ENCODE results near the gene ST3GAL4.
"Not testable (repeated sequence)": the region's sequence is repeated elsewhere in the genome, so short reads cannot be mapped to it uniquely, and the experiment has no call there.

ST3GAL4 gene

DNA sequence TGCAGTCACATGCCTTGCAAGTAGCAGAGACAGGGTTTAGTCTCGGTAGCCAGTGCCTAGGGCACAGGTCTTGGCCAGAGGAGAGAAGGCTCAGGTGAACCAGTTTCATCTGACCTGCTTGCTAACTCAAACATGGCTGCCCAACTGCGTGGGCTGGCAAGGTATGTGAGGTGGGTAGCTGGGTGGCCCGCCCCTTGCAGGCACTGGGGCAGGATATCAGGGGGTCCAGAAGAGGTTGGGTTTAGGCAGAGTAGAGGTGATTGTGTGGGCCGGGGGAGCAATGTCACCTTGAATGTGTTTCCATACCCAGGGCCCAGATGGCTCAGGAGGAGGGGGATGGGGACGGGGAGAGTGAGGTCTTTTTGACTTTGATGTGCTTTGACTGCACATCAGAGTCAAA lies 37.7 kb downstream of the ST3GAL4 start:
- no peak for DNase-seq (ENCODE audit: low read depth)
- TF ChIP-seq, protein P1, sequence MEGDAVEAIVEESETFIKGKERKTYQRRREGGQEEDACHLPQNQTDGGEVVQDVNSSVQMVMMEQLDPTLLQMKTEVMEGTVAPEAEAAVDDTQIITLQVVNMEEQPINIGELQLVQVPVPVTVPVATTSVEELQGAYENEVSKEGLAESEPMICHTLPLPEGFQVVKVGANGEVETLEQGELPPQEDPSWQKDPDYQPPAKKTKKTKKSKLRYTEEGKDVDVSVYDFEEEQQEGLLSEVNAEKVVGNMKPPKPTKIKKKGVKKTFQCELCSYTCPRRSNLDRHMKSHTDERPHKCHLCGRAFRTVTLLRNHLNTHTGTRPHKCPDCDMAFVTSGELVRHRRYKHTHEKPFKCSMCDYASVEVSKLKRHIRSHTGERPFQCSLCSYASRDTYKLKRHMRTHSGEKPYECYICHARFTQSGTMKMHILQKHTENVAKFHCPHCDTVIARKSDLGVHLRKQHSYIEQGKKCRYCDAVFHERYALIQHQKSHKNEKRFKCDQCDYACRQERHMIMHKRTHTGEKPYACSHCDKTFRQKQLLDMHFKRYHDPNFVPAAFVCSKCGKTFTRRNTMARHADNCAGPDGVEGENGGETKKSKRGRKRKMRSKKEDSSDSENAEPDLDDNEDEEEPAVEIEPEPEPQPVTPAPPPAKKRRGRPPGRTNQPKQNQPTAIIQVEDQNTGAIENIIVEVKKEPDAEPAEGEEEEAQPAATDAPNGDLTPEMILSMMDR (IDR thresholded peaks at IDR 0.05; ENCODE audit: control insufficient read depth, extremely low read depth, insufficient read depth) = no peak
- no peak overlapping the region for H3K4me3 ChIP-seq (ENCODE audit: low read depth, low read length)

DNA sequence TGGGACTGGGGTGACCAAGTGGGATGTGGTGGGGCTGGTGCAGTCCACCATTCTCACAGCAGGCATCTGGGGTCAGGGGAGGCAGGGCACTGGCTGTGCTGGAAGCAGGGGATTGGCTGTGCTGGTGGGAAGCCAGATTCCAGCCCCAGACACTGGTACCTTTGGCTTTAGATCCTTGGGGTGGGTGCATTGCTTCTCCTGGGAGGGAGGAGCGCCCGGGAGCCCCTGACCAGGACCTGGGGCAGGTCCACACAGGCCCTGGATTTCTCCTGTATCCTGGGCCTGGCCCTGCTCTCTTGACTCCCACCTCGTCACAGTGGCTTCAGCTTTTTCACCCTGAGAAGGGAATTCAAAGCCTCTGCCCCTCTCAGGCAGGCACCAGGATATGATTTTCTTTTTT lies 38.5 kb downstream of the ST3GAL4 start:
- no peak overlapping the region for H3K4me3 ChIP-seq (ENCODE audit: low read depth, low read length)
- TF ChIP-seq, protein P1 (IDR thresholded peaks at IDR 0.05; ENCODE audit: control insufficient read depth, extremely low read depth, insufficient read depth) = no peak
- no peak for DNase-seq (ENCODE audit: low read depth)

DNA sequence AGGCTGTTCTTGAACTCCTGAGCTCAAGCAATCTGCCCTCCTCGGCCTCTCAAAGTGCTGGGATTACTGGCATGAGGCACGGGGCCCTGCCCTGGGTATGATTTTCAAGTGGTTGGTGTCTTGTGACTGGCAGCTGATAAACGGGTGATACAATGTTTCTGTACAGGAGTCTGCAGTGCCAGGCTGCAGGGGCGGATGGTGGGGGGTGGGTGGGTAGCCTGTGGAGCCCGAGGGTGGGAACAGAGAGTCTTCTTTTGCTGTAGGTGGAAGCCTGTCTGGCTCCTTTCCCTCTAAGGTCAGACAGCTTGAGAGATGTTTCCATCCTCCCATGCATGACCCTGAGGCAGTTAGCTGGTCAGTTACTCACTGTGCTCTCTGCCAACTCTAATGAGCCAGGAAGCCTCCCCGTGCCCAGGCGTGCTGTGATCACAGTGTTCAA lies 39.2 kb downstream of the ST3GAL4 start:
- DNase-seq (ENCODE audit: low read depth) = not testable (repeated sequence)

DNA sequence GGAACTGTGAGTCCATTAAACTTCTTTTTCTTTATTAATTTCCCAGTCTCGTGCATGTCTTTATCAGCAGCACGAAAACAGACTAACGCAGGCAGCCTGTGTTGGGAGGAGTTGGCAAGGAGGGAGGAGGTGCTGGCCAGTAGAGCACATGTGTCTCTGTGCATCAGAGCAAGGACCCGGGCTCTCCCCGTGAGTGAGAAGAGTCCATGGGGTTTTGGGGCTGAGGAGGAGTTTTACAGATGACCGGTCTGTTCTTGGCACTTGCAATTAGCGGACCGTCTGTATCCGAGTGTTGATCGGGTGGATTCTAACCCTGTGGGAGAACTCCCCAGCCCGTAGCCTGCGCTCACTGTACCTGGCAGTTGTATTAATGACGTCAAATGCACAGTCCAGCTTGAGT lies 40.3 kb downstream of the ST3GAL4 start:
- DNase-seq (ENCODE audit: low read depth); H3K4me3 ChIP-seq (ENCODE audit: low read depth, low read length): not testable (repeated sequence)

More for the DNA sequence above, 39.2 kb downstream of the ST3GAL4 start:
- H3K4me3 ChIP-seq (ENCODE audit: low read depth, low read length) = not testable (repeated sequence)

DNA sequence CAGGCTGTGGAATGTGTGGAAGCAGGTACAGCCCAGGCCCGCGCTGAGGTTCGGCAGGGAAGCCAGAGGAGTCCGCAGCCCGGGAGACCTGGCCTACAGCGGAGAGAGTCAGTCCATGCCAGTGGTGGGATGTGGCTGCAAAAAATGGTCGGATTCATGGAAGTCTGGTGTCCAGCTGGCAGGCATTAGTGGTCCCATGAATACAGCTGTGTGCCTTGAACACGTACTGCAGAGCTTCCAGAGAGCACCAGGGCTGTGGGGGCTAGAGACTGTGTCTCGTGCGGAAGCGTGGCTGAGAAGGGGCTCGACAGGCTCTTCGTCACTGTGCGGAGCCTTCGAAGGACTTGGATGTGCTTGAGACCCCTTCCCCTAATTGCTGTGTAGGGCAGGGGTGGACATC lies 40.8 kb downstream of the ST3GAL4 start:
- not testable (repeated sequence) for H3K4me3 ChIP-seq (ENCODE audit: low read depth, low read length); DNase-seq (ENCODE audit: low read depth)

DNA sequence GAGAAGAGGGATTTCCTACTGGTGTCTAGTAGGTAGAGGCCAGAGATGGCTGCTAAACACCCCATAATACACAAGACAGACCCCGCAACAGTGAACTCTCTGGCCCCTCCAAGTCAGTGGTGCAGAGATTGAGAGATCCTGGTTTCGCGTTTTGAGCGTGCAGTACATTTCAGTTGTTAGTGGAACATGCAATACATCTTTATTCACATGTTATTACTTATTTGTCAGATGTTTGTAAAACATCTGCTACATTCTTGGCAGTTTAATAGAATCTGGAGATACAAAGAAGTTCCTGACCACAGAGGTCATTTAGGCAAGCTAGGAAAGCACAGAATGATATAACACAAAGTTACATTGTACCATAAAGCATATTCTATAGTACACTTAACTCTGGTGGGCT lies 41.5 kb downstream of the ST3GAL4 start:
- H3K4me3 ChIP-seq (ENCODE audit: low read depth, low read length) = no peak overlapping the region
- no peak for DNase-seq (ENCODE audit: low read depth)
- TF ChIP-seq, protein P1 (IDR thresholded peaks at IDR 0.05; ENCODE audit: control insufficient read depth, extremely low read depth, insufficient read depth) = no peak

DNA sequence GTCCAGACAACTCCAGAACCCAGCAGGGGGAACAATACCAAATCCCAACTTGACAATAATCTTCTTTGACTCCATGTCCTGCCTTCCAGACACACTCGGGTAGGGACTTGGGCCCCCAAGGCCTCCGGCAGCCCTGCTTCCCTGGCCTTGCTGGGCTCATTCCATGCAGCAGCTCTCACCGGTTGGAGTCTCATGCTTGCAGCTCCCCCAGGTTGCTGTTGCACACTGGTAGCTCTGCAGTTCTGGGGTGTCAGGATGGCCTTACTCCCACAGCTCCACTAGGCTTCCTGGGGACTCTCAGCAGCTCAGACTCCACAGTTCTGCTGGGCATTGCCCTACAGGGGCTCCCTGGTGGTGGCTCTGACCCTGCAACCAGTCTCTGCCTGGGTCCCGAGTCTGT lies 42.8 kb downstream of the ST3GAL4 start:
- no peak overlapping the region for H3K4me3 ChIP-seq (ENCODE audit: low read depth, low read length)
- no peak for DNase-seq (ENCODE audit: low read depth)
- TF ChIP-seq, protein P1 (IDR thresholded peaks at IDR 0.05; ENCODE audit: control insufficient read depth, extremely low read depth, insufficient read depth) = no peak

DNA sequence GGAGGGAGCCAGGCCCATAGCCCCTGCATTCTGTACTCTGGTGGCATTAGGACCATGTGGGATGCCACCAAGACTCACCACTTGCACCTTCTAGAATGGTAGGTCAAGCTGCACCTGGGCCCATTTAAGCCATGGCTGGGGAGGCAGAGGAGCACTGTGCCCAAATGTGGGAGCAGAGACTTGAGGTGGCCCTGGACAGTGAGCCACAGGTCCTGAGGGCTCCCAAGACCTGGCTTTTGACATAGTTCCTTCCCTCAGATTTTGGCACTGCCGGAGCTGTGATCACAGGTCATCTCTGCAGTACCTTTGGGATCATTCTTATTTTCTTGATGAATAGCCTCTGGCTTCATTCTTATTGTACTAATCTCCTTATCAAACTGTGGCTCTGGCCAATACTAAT lies 43.2 kb downstream of the ST3GAL4 start:
- TF ChIP-seq, protein P1 (IDR thresholded peaks at IDR 0.05; ENCODE audit: control insufficient read depth, extremely low read depth, insufficient read depth) = no peak
- H3K4me3 ChIP-seq (ENCODE audit: low read depth, low read length) = no peak overlapping the region
- DNase-seq (ENCODE audit: low read depth) = no peak

DNA sequence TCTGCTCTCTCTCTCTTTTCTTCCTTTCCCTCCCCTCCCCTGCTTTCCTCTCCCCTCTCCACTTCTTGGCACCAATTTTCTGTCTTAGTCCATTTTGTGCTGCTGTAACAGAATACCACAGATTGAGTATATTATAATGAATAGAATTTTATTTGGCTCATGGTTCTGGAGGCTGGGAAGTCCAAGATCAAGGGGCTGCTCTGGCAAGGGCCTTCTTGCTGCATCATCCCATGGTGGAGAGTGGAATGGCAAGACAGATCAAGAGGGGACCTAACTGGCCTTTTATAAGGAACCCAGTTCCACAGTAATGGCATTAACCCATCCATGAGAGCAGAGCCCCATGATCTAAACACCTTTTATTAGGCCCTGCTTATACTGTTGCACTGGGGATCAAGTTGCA lies 44.5 kb downstream of the ST3GAL4 start:
- TF ChIP-seq, protein P1 (IDR thresholded peaks at IDR 0.05; ENCODE audit: control insufficient read depth, extremely low read depth, insufficient read depth) = no peak
- no peak for DNase-seq (ENCODE audit: low read depth)
- H3K4me3 ChIP-seq (ENCODE audit: low read depth, low read length) = no peak overlapping the region
